ENCODE data around the gene BLM.

DNA sequence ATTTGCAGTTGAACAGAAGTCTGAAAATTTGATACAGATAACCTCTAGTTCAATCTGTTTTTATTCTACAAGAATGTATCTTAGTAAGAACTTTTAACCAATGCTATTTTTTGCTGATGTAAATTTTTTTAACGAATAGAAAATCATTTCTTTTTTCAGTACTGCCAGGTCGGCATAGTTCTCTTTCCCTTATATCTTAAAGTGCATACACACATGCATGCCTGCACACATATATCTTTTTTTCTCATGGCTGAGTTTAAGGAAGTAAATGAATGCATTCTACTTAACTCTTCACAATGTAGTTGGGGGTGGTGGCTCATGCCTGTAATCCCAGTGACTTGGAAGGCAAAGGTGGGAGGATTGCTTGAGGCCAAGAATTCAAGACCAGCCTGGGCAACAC, 48.4 kb downstream of the BLM start:
- TF ChIP-seq, protein P1, sequence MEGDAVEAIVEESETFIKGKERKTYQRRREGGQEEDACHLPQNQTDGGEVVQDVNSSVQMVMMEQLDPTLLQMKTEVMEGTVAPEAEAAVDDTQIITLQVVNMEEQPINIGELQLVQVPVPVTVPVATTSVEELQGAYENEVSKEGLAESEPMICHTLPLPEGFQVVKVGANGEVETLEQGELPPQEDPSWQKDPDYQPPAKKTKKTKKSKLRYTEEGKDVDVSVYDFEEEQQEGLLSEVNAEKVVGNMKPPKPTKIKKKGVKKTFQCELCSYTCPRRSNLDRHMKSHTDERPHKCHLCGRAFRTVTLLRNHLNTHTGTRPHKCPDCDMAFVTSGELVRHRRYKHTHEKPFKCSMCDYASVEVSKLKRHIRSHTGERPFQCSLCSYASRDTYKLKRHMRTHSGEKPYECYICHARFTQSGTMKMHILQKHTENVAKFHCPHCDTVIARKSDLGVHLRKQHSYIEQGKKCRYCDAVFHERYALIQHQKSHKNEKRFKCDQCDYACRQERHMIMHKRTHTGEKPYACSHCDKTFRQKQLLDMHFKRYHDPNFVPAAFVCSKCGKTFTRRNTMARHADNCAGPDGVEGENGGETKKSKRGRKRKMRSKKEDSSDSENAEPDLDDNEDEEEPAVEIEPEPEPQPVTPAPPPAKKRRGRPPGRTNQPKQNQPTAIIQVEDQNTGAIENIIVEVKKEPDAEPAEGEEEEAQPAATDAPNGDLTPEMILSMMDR (conservative IDR thresholded peaks at IDR 0.05; ENCODE audit: low read depth, low read length), result no peak
- TF ChIP-seq EZH2 (IDR thresholded peaks at IDR 0.05; ENCODE audit: borderline replicate concordance, low read depth, low read length, poor library complexity, severe bottlenecking), result no peak
